ENCODE data around the gene MUC13.

- no peak for TF ChIP-seq CTCF (conservative IDR thresholded peaks at IDR 0.05; ENCODE audit: low read depth, low read length)
- no peak for TF ChIP-seq POLR2A (IDR thresholded peaks at IDR 0.05; ENCODE audit: low read depth, low read length)
- TF ChIP-seq SMC3 (IDR thresholded peaks at IDR 0.05; ENCODE audit: low read depth, low read length): no peak
- no peak for TF ChIP-seq CHD1 (IDR thresholded peaks at IDR 0.05; ENCODE audit: low read depth, low read length)
- TF ChIP-seq MXI1 (IDR thresholded peaks at IDR 0.05; ENCODE audit: borderline replicate concordance, low read depth, low read length): no peak
- no peak for TF ChIP-seq RCOR1 (IDR thresholded peaks at IDR 0.05; ENCODE audit: insufficient replicate concordance, low read length)
- TF ChIP-seq MAZ (IDR thresholded peaks at IDR 0.05; ENCODE audit: borderline replicate concordance, low read depth, low read length): no peak
Measured at GRCh38 chr3:124967964-124968363, 33.4 kb upstream of the MUC13 start.
